Measurements from ENCODE around the gene HSP90AB1.
A peak's percentile ranks its signal among the peaks of the same experiment; 100 is the strongest.

Gene HSP90AB1

GRCh38 chr6:44234101-44235025 is 12.5 kb upstream of the HSP90AB1 start:
- DNase-seq, result peak; percentile 57

GRCh38 chr6:44235269-44235668 is 11.6 kb upstream of the HSP90AB1 start:
- no peak for DNase-seq

DNA sequence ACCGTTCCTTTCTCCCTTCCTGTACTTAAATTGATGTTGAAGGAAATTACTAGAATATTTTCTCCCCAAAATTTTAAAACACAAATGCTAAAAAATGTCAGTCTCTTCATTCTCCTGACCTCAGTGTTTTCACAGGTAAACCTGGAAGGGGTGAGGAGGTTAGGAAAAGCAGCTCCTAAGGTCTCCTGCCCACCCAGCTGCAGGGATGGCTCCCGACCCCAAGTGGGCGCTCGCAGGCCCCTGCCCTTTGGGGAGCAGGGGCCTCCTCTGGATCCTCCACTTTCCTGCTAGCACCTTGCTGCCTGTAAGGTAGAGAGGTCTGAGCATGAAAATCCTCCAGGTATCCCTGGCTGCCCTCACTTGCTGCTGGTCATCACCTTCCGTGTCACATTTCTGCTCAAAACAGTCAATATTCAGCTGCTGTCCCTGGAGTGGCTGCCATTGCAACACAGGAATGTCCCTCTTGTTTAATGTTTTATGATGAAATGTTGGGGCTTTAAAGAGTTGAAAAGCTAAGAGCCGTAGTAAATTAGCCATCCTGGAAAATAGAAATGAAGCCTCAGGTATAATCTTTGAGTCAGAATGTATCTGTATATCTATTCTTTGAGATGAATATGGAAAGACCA is 10.9 kb upstream of the HSP90AB1 start:
- no peak for DNase-seq

GRCh38 chr6:44237021-44237812 is 9.7 kb upstream of the HSP90AB1 start:
- peak; percentile 70 for DNase-seq

DNA sequence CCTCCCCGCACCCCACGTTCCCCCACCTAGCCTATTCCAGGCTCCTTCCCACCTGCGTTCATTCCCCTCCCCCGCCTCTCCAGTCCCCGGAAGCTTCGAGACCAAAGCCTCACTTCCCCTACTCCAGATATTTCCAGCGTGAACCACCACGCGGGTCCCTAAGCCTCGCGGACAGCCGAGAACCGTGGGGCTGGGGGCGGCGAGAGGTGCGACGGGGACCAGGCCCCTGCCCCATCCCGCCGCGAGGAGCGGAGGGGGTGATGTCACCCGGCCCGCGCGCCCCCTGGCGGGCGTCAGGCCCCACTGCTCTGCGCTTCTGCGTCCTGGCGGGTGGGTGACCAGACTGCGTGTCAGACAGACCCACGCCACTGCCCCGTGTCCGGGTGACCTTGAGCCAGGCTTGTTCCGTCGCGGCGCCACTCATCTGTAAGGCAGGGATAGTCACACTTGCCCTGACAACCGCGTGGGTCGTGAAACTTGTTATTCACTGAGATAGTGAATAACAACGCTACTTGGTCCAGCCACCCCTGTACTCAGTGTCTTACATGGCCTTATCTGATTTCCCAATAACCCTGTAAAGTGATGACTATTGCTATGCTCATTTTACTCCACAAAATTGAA is 9.0 kb upstream of the HSP90AB1 start:
- DNase-seq, result peak; percentile 91

- DNase-seq, result no peak
Measured at GRCh38 chr6:44238687-44239350, 8.1 kb upstream of the HSP90AB1 start.

- DNase-seq, result no peak
Measured at GRCh38 chr6:44243345-44243744, 3.6 kb upstream of the HSP90AB1 start.

- DNase-seq, result no peak
Measured at GRCh38 chr6:44245391-44245911, 1.4 kb upstream of the HSP90AB1 start.

DNA sequence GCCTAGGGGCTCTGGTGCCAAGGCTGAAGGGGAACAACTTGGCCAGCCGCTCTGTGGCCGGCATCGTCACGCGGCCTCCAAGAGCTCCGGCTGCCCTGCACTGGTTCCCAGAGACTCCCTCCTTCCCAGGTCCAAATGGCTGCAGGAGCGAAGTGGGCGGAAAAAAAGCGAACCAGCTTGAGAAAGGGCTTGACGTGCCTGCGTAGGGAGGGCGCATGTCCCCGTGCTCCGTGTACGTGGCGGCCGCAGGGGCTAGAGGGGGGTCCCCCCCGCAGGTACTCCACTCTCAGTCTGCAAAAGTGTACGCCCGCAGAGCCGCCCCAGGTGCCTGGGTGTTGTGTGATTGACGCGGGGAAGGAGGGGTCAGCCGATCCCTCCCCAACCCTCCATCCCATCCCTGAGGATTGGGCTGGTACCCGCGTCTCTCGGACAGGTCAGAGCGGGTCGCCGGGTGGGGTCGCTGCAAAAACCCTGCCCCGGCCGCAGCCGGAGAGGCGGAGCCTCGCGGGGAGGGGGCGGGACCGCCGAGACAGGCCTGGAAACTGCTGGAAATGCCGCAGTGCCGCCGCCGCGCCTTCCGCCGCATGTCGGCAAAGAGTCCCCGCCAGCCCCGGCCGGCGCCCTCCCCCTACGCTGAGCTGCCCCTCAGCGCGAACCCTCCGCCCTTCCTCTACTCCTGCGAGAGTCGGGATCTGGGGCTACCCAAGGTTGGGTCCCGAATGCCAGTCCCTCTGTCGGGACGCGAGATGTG is 814 bp upstream of the HSP90AB1 start:
- DNase-seq, result peak; percentile 94

DNA sequence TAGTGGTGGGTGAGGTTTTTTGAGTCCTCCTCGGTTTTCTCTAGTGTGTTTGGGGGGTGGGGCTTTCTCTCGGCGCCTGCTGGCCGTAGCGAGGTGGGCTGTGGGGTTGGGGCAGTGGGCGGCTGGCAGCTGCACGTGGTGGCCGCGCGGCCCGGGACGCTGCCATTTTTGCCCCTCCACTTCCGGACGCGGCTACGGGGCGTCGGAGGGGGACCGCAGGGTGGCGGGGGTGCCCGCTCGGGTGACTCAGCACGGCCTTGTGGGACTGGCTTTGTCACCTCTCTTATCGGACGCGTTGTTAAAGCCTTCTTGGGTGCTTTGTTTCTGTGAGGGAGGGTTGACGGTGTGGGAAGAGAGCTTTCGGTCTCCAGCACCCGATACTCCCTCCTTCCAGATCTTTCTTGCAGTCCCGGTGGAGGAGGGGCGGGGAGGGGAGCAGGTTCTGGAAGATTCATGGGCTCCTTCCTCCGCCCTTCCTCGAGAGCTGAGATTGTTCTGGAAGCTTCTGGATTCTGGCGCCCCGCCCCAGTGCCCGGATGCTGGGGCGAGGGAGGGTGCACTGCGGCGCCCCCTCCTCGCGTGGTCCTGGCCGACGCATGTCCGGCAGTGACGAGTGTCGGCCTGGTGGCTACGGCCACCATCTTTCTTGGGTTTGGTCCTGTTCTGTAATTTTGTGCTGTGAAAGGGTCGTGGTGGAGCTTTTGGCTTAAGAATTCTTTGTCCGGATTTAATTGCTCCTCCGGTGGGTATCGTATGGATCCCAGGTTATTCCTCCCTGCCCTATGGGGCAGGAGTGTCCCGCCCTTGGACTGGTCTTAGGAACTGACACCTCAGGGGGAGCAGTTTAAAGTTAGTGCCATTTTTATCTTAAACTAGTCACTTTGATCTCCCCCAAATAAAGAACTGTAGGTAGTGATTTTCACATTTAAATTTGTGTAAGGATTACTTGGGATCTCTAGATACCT is 719 bp downstream of the HSP90AB1 start:
- peak; percentile 76 for DNase-seq

GRCh38 chr6:44248579-44248978 is 1.7 kb downstream of the HSP90AB1 start:
- no peak for DNase-seq

- no peak for DNase-seq
Measured at GRCh38 chr6:44249082-44249748, 2.3 kb downstream of the HSP90AB1 start.

DNA sequence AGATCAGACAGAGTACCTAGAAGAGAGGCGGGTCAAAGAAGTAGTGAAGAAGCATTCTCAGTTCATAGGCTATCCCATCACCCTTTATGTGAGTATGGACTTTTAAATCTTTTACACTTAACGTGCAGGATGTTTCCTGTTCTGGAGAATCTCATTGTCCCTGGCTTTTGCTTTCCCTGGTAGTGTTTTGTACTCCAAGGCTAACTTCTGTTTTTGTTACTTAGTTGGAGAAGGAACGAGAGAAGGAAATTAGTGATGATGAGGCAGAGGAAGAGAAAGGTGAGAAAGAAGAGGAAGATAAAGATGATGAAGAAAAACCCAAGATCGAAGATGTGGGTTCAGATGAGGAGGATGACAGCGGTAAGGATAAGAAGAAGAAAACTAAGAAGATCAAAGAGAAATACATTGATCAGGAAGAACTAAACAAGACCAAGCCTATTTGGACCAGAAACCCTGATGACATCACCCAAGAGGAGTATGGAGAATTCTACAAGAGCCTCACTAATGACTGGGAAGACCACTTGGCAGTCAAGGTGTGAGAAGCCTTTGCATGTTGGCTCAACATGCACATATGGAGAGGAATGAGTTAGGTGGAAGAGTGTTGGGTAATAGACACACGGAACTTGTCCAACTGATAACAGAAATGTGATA is 3.3 kb downstream of the HSP90AB1 start:
- no peak for DNase-seq

DNA sequence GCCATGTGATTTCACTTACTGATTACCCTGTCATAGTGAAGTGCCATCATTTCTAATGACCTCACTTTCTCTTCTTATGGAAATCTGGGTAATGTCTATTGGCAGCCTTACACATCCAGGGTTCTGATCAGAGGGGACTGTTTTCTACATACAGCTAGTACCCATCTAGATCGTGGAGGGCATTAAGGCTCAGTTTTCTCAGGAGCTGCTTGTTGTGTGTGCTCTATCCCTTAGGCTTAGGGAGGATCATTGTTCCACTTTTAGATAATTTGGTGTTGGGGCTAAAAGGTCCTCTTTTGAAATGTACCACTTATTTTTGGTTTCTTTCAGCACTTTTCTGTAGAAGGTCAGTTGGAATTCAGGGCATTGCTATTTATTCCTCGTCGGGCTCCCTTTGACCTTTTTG is 3.8 kb downstream of the HSP90AB1 start:
- DNase-seq, result no peak

DNA sequence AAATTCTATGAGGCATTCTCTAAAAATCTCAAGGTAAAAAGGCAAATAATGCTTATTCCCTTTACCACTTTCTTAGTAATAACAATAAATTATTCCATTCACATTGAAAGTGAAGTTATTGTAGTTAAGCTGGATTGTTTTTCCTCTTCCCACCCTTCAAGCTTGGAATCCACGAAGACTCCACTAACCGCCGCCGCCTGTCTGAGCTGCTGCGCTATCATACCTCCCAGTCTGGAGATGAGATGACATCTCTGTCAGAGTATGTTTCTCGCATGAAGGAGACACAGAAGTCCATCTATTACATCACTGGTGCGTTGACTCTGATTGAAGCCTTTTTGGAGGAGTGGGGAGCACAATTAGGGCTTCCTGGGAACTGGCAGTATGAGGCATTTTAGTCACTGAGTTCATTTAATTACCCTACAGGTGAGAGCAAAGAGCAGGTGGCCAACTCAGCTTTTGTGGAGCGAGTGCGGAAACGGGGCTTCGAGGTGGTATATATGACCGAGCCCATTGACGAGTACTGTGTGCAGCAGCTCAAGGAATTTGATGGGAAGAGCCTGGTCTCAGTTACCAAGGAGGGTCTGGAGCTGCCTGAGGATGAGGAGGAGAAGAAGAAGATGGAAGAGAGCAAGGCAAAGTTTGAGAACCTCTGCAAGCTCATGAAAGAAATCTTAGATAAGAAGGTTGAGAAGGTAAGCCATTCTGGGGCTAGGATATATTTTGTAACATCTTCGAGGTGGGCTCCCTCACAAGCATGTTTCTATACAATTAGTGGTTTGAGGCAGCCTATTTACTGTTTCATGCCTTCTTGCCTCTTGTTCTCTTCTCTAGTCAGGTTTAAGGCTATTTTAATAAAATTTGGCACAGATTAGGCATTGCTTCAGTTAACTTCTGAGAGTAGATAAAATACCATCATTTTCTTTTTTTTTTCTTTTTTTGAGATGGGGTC is 4.9 kb downstream of the HSP90AB1 start:
- no peak for DNase-seq

DNA sequence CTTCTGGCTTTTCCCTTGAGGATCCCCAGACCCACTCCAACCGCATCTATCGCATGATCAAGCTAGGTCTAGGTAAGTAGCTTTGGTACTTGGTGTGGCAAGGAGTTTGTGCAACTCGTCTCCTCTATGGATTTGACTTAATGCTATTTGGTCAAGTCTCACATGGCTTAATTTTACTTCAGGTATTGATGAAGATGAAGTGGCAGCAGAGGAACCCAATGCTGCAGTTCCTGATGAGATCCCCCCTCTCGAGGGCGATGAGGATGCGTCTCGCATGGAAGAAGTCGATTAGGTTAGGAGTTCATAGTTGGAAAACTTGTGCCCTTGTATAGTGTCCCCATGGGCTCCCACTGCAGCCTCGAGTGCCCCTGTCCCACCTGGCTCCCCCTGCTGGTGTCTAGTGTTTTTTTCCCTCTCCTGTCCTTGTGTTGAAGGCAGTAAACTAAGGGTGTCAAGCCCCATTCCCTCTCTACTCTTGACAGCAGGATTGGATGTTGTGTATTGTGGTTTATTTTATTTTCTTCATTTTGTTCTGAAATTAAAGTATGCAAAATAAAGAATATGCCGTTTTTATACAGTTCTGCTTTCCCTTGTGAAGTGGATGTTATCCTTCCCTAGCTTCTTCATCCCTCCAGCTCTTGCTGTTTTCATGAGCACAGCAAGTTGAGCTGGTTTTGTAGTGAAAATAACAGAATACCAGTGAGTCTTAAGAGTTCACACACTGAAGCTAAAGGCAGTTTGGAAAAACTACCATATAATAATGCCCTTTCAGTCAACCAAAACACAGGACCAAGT is 6.6 kb downstream of the HSP90AB1 start:
- no peak for DNase-seq

Data from right kidney (tissue), 1 donor.